ENCODE data around the gene CLEC17A.

DNA sequence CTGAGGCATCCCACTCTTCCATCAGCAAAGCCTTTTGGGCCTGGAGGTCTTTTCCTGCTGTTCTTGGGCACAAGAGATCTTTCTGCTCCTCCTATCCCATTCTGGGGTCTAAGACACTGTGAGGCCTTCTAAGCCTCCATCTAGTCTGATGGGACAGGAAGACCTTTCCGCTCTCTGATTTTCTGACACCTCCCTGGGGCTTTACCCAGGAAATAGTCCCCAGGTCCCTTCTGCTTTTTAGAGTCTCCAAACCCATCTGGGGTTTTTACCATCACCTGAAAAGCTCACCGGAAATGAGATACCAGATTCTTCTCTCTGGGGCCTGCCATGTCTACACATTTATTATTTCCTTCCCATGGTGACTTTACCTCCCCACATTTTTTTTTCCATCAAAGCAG is 21.1 kb downstream of the CLEC17A start:
- TF ChIP-seq, protein P1, sequence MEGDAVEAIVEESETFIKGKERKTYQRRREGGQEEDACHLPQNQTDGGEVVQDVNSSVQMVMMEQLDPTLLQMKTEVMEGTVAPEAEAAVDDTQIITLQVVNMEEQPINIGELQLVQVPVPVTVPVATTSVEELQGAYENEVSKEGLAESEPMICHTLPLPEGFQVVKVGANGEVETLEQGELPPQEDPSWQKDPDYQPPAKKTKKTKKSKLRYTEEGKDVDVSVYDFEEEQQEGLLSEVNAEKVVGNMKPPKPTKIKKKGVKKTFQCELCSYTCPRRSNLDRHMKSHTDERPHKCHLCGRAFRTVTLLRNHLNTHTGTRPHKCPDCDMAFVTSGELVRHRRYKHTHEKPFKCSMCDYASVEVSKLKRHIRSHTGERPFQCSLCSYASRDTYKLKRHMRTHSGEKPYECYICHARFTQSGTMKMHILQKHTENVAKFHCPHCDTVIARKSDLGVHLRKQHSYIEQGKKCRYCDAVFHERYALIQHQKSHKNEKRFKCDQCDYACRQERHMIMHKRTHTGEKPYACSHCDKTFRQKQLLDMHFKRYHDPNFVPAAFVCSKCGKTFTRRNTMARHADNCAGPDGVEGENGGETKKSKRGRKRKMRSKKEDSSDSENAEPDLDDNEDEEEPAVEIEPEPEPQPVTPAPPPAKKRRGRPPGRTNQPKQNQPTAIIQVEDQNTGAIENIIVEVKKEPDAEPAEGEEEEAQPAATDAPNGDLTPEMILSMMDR (IDR thresholded peaks at IDR 0.05; ENCODE audit: insufficient read depth, low read length), result no peak
- TF ChIP-seq SPI1 (IDR thresholded peaks at IDR 0.05; ENCODE audit: borderline replicate concordance, low read depth) (no peak), POLR2AphosphoS5 (IDR thresholded peaks at IDR 0.05; ENCODE audit: low read depth) (no peak), GABPA (IDR thresholded peaks at IDR 0.05; ENCODE audit: low read depth) (no peak)

All from HL-60 (cell line).